ENCODE results near the gene PASK. TPM values are rescaled to one million over a fixed set of nuclear protein-coding genes. Genes with fewer than 3 reads are reported as not detected.
A peak's percentile ranks its signal among the peaks of the same experiment; 100 is the strongest.
"Not testable (repeated sequence)": the region's sequence is repeated elsewhere in the genome, so short reads cannot be mapped to it uniquely, and the experiment has no call there.

Gene PASK
- total RNA-seq = 10 to 100 TPM; 71.3 to 74.8 TPM

- peak; percentile 99 for DNase-seq
- intact Hi-C loops (cut with micrococcal nuclease) = loop anchor here (5.0 to 10.0 kb wide), 2 partner anchors 42 to 64 kb away; no protein-coding TSS in a partner anchor
- H3K27me3 Mint-ChIP-seq = no peaks in the 10 kb centered on the region
- H3K4me3 Mint-ChIP-seq = peak within 1 kb of the TSS; percentile 86
- CTCF ChIA-PET = interaction anchor here (0.7 to 3.7 kb wide), 8 partner anchors 11 to 166 kb away, joined by 3 to 30 read pairs (median 4); partner anchors contain the start of gene MTERF4
- H3K9me3 Mint-ChIP-seq = no peaks in the 10 kb centered on the region
- H3K4me1 Mint-ChIP-seq (ENCODE audit: low read depth) = peaks cover 44% of the 10 kb centered on the region
- H3K27ac Mint-ChIP-seq = peak within 1 kb of the TSS; percentile 90
- peaks cover 8% of the 10 kb centered on the region for H3K36me3 Mint-ChIP-seq (ENCODE audit: low read depth)
- ATAC-seq = peak; percentile 86
- TF ChIP-seq CTCF (IDR thresholded peaks at IDR 0.05) = no peak
- POLR2A ChIA-PET = interaction anchor here (0.7 to 3.8 kb wide), 9 partner anchors 12 to 122 kb away, joined by 3 to 24 read pairs (median 7); partner anchors contain the start of gene MTERF4
These were observed at the start of gene PASK for GRCh38 chr2:241148891-241149674. PASK (minus strand) TSS chr2:241149472; CDS start chr2:241143032, 6,440 bp downstream.

- TF ChIP-seq CTCF (IDR thresholded peaks at IDR 0.05) = no peak
- Mint-ChIP-seq H3K9me3 (no peaks in the 10 kb centered on the region), H3K4me3 (no peak overlapping the region), H3K27me3 (no peaks in the 10 kb centered on the region), H3K27ac (no peak overlapping the region), H3K4me1 (ENCODE audit: low read depth) (no peaks in the 10 kb centered on the region), H3K36me3 (ENCODE audit: low read depth) (no peaks in the 10 kb centered on the region)
- POLR2A ChIA-PET = no interaction called here
- DNase-seq (no peak), ATAC-seq (no peak)
- CTCF ChIA-PET = no interaction called here
- intact Hi-C loops (cut with micrococcal nuclease) = no loop called here
These were observed 49.4 kb upstream of the PASK start for GRCh38 chr2:241198381-241199279.

- ChIA-PET POLR2A (interaction anchor here (0.6 kb wide), 1 partner anchor 415 kb away, joined by 4 read pairs; no protein-coding TSS in a partner anchor), CTCF (no interaction called here)
- Mint-ChIP-seq H3K4me1 (ENCODE audit: low read depth) (no peaks in the 10 kb centered on the region), H3K36me3 (ENCODE audit: low read depth) (no peaks in the 10 kb centered on the region), H3K9me3 (no peaks in the 10 kb centered on the region), H3K27ac (no peak overlapping the region), H3K27me3 (no peaks in the 10 kb centered on the region), H3K4me3 (no peak overlapping the region)
- intact Hi-C loops (cut with micrococcal nuclease) = no loop called here
- DNase-seq (no peak), ATAC-seq (no peak)
- TF ChIP-seq CTCF (IDR thresholded peaks at IDR 0.05) = no peak
These were observed 48.7 kb upstream of the PASK start for GRCh38 chr2:241197947-241198346.

GRCh38 chr2:241197246-241197645, 48.0 kb upstream of the PASK start:
- H3K27ac Mint-ChIP-seq; H3K27me3 Mint-ChIP-seq; H3K4me3 Mint-ChIP-seq; H3K36me3 Mint-ChIP-seq (ENCODE audit: low read depth); H3K9me3 Mint-ChIP-seq; CTCF ChIA-PET; ATAC-seq; intact Hi-C loops (cut with micrococcal nuclease); H3K4me1 Mint-ChIP-seq (ENCODE audit: low read depth); DNase-seq: not testable (repeated sequence)
- POLR2A ChIA-PET = interaction anchor here (0.6 kb wide), 1 partner anchor 416 kb away, joined by 4 read pairs; no protein-coding TSS in a partner anchor

GRCh38 chr2:241195506-241196130, 46.3 kb upstream of the PASK start:
- no peaks in the 10 kb centered on the region for H3K9me3 Mint-ChIP-seq
- H3K36me3 Mint-ChIP-seq (ENCODE audit: low read depth) = no peaks in the 10 kb centered on the region
- H3K4me3 Mint-ChIP-seq = no peak overlapping the region
- H3K27me3 Mint-ChIP-seq = no peaks in the 10 kb centered on the region
- CTCF ChIA-PET = interaction anchor here (1.2 kb wide), 1 partner anchor 117 kb away, joined by 4 read pairs; no protein-coding TSS in a partner anchor
- no peak for TF ChIP-seq CTCF (IDR thresholded peaks at IDR 0.05)
- ATAC-seq (no peak), DNase-seq (no peak)
- H3K4me1 Mint-ChIP-seq (ENCODE audit: low read depth) = no peaks in the 10 kb centered on the region
- no peak overlapping the region for H3K27ac Mint-ChIP-seq
- intact Hi-C loops (cut with micrococcal nuclease) = no loop called here
- POLR2A ChIA-PET = no interaction called here

Measured in activated CD8-positive, alpha-beta T cell treated with anti-CD3 and anti-CD28 coated beads for 36 hours (primary cell).